Ureter (tissue), 1 donor: ENCODE results near the gene ROMO1. TPM values are rescaled to one million over a fixed set of nuclear protein-coding genes. Genes with fewer than 3 reads are reported as not detected.
"Not testable (repeated sequence)": the region's sequence is repeated elsewhere in the genome, so short reads cannot be mapped to it uniquely, and the experiment has no call there.

Source experiments
- DNase-seq: peaks from one replicate; pipeline ENCODE4 v3.0.0-alpha.2; 2020; ENCODE audit warnings: low spot score
- total RNA-seq: library from RNA; stranded (reverse); gene quantifications from one replicate; pipeline ENCODE4 v1.2.4, GENCODE V29; 2023
- donor health status: DM: yes; HTN: yes; CAD: no.

Gene ROMO1
- total RNA-seq, 1 donor from 2014 or later, result 97.1 TPM

DNA sequence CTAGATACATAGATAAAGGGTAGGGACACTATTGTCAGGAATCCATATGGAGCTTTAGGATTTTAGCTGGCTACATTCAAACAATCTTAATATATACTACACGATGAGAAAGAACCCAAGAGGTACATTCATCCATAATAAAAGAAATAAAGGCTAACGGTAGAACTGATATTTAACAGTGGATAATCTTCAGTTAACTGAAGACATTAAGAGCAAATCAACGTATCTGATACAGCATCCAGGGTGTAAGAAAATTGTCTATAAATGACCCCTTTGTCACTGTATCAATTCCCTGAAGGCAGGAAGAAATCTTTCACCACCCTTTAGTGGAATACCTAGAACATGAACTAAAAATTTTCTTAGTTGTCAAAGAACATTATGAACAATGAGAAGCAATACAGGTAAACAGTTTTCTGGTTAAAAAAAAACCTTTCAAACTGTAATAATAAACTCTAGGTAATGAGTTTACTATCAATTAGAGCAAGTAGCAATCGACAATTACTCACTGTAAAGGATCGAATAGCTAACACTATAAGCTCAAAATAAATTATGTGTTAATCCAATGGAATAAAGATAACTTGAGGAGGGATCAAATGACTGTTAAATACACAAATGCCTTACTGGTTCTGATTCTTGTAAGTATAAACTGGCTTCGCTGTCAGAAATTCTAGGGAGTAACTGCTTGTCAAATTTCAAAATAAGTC lies 11.8 kb downstream of the ROMO1 start:
- DNase-seq, result no peak

DNA sequence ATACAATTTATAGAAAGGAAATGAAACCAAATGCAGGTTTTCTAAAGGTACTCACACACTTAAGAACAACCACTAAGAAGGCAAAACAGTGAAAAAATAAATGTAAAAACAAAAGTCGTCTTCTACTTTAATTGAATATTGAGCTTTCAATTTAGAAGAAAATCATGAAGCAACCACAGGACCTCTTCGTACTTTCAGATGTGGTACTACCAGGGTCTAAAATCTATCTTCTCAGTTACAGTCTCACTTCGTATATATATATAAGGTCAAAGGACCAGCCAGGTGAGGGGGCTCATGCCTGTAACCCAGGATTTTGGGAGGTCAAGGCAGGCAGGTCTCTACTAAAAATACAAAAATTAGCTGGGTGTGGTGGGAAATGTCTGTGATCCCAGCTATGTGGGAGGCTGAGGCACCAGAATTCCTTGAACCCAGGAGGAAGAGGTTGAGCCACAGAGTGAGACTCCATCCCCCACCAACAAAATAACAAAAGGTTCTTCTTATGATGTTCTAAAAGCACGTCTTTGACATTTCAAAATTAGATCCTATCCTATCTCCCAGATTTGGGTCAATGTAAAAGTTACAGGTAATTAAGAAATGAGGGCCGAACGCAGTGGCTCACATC lies 12.5 kb downstream of the ROMO1 start:
- DNase-seq, result no peak

DNA sequence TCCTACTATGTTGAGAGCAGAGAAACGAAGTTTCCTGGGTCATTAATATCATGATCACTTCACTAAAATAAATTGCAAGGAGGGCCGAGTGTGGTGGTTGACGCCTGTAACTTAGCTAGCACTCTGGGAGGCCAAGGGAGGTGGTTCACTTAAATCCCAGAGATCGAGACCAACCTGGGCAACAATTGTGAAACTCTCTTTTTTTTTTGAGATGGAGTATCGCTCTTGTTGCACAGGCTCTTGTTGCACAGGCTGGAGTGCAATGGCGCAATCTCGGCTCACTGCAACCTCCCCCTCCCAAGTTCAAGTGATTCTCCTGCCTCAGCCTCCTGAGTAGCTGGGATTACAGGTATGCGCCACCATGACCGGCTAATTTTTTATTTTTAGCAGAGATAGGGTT lies 13.9 kb downstream of the ROMO1 start:
- not testable (repeated sequence) for DNase-seq

DNA sequence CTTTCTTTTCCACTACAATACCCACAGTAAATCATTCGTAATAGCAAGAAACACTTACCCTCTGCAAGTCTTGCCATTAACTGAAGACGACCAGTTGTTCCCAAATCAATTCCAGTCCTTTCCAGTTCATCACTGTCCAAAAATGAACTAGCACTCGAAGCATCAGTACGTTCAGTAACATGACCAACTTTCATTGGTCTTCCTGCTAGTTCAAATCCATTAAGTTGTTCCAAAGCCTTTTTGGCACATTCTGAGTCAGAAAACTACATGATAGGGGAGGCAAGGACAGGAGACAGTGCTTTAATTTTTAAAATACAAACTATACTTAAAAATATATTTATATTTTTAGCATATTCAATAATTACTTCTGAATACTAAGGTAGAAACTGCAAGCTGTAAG lies 14.9 kb downstream of the ROMO1 start:
- DNase-seq, result no peak

DNA sequence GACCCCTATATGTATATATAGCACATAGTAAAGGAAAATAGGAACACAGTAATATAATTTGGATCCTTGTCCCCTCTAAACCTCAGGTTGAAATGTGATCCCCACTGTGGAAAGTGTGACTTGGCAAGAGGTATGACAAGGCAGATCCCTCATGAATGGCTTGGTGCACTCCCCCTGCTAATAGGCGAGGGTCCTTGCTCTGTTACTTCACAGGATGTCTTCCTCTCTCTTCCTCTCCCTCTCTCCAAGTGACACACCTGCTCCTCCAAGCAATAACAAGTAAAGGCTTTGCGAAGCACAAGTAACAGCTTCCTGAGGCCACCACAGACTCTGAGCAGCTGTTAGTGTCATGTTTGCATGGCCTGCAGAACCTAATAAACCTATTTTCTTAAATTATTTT lies 16.4 kb downstream of the ROMO1 start:
- no peak for DNase-seq

DNA sequence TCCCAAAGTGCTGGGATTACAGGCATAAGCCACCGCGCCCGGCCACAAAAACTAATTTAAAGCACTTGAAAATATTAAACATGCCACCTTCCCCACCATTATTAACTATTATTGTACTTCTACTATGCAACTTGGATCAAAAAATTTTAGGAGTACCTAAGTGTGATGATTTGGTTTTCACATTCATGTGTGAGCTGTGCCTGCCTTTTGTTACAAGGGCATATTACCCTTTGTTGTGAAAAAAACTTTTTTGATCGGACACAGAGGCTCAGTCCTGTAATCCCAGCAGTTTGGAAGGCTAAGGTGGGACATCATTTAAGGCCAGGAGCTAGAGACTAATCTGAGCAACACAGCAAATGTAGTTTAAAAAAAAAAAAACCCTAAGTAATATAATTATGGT lies 17.1 kb downstream of the ROMO1 start:
- DNase-seq, result no peak

DNA sequence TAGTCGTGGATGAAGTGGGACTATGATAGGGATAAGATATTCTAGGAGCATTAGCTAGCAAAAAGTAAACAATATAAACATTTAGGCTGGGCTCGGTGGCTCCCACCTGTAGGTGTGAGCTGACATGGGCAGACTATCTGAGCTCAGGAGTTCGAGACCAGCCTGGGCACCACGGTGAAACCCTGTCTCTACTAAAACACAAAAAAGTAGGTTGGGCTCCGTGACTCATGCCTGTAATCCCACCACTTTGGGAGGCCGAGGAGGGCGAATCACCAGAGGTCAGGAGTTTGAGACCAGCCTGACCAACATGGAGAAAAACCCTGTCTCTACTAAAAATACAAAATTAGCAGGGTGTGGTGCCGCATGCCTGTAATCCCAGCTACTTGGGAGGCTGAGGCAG lies 19.1 kb downstream of the ROMO1 start:
- DNase-seq, result not testable (repeated sequence)

DNA sequence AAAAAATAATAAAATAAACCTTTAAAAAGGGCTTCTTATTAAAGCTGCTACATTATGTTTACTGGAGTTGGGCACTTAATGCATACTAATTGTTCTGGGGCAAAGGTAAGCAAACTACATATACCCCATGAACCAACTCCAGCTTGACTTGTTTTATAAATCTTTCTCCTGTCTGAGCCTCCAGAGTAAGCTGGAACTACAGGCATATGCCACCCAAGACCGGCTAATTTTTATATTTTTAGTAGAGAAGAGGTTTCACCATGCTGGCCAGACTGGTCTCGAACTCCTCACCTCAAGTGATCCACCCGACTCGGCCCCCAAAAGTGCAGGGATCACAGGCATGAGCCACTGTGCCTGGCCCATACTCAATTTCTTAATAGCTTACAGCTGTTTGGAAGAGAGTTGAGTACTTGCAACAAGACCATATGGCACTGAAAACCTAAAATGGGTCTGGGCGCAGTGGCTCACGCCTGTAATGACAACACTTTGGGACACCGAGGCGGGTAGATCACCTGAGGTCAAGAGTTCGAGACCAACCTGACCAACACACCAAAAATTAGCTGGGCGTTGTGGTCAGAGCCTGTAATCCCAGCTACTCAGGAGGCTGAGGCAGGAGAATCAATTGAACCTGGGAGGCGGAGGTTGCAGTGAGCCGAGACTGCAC lies 19.9 kb downstream of the ROMO1 start:
- DNase-seq, result no peak

DNA sequence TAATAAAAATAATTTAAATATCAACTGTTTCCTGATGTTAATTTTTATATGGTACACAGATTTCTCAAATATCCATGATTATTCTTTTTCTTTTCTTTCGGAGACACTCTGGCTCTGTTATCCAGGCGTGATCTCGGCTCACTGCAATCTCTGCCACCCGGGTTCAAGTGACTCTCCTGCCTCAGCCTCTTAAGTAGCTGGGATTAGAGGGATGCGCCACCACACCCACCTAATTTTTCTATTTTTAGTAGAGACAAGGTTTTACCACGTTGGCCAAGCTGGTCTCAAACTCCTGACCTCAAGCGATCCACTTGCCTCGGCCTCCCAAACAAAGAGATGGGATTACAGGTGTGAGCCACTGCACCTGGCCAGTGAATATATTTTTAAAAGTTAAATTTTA lies 20.5 kb downstream of the ROMO1 start:
- DNase-seq, result no peak

DNA sequence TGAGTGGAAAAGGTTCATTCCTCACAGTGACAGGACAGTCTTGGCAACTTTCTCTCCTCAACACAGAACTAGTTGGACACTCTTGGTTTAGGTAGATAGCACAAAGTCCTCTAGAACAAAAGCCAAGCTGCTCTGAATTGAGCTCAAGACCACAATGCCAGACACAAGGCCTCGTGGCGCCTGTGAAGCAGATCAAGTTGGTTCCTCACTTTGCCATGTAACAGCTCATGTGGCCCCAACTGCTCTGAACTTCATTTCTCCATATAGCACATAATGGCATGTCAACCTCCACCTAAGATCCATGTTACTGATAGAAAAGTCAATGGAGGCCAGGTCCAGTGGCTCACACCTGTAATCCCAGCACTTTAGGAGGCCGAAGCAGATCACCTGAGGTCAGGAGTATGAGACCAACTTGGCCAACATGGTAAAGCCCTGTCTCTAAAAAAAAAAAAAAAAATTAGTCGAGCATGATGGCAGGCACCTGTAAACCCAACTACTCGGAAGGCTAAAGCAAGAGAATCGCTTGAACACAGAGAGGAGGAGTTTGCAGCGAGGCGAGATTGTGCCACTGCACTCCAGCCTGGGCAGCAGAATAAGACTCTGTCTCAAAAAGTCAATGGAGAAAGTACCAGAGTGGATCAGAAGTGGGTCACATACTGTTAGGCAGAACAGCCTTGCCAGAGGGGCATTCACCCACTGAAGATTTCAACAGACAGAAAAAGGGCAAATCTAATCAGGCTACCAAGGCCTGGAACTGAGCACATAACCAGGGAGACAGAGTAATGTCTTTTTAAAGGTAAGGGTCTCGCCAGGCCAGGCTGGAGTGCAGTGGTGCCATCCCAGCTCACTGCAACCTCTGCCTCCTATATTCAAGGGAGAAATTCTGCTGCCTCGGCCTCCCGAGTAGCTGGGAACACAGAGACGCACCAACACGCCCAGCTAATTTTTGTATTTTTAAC lies 21.2 kb downstream of the ROMO1 start:
- no peak for DNase-seq

DNA sequence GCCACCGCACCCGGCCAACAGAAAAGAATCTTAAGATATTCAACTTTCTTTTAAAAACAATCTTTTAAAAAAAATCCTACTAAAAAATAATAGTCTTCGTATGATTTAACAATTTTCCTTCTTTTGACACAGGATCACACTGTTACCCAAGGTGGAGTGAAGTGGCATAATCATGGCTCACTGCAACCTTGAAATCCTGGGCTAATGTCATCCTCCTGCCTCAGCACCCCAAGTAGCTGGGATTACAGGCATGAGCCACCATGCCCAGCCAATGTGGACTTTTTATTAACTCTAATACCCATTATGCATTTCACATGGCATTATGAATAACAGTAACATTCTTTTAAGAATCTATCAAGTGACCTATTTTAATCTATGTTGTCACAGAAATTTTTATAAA lies 22.0 kb downstream of the ROMO1 start:
- no peak for DNase-seq

DNA sequence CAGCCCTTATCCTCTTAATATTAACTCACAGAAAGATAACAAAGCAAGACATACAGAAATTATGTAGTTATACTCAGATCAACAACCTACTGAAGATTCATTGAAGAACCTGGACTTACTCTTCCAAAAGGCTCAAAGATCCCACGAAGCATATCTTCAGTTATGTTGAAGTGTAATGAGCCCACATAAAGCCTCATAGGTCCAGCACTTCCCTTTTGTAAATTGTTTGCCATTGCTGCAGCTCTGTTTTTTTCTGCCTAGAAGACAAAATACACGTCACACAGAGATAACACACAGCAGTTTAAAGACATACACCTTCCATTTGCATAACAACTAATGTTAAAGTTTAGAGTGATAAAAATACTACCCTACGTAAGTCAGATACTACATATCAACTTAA lies 22.4 kb downstream of the ROMO1 start:
- DNase-seq, result no peak

DNA sequence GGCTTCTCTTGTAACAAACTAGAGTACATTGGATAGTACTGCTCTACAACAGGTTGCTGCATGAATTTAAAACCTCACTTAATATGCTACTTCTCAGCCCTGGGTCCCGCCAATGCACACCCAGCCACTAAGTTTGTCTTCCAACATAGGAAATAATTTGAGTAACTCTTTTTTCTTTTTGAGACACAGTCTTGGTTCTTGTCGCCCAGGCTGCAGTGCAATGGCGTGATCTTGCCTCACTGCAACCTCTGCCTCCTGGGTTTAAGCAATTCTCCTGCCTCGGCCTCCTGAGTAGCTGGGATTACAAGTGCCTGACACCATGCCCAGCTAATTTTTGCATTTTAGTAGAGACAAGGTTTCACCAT lies 24.1 kb downstream of the ROMO1 start:
- DNase-seq, result not testable (repeated sequence)

DNA sequence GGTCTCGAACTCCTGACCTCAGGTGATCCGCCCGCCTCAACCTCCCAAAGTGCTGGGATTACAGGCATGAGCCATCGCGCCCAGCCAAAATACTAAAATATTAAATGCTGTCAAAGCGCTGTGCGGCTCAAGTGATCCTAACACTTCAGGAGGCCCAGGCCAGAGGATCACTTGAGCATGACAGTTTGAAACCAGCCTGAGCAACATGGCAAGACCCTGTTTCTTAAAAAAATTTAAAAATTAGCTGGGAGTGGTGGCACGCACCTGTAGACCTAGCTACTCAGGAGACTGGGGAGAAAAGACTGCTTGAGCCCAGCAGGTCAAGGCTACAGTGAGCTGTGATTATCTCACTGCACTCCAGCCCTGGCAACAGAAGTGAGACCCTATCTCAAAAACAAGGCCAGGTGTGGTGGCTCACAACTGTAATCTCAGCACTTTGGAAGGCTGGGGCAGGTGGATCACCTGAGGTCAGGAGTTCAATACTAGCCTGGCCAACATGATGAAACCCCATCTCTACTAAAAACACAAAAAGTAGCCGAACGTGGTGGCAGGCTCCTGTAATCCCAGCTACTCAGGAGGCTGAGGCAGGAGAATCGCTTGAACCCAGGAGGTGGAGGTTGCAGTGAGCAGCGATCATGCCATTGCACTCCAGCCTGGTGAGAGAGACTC lies 24.6 kb downstream of the ROMO1 start:
- not testable (repeated sequence) for DNase-seq

DNA sequence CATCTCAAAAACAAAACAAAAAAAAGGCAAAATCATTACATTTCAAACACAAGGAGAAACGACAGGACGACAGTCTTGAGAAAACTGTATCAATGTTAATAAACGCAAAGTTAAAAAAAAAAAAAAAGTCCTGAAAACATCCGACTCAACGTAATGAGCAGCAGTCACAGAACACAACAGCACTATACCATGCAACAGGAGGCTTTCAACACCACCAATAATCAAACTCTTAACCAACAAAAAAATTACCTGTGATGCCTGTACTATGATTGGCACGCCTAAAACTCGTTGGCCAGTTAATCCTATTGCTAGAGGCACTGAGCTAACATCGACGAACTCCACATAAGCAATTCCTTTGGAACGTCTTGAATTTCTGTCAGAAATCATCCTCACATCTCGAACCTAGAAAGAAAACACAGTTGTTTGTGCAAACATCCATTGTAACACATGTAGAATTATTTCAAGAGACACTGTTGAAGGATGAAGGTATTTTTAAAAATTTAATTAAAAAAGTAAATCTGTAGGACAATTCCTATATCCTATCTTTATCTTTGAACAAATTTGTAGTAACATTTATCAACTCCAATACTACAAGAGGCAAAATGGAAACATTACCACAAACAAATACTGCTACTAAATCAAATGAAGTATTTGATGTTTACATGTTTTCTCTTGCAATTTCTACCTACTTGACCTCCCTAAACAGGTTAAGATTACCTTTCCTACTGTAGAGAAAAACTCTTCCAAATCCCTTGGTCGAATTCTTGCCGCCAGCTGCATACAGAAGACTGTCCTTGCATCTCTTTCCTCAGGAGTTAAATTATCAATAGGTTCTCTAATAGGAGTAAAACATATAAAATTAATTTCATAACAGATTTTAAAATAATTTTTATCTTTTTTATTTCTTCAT lies 25.4 kb downstream of the ROMO1 start:
- DNase-seq, result no peak

DNA sequence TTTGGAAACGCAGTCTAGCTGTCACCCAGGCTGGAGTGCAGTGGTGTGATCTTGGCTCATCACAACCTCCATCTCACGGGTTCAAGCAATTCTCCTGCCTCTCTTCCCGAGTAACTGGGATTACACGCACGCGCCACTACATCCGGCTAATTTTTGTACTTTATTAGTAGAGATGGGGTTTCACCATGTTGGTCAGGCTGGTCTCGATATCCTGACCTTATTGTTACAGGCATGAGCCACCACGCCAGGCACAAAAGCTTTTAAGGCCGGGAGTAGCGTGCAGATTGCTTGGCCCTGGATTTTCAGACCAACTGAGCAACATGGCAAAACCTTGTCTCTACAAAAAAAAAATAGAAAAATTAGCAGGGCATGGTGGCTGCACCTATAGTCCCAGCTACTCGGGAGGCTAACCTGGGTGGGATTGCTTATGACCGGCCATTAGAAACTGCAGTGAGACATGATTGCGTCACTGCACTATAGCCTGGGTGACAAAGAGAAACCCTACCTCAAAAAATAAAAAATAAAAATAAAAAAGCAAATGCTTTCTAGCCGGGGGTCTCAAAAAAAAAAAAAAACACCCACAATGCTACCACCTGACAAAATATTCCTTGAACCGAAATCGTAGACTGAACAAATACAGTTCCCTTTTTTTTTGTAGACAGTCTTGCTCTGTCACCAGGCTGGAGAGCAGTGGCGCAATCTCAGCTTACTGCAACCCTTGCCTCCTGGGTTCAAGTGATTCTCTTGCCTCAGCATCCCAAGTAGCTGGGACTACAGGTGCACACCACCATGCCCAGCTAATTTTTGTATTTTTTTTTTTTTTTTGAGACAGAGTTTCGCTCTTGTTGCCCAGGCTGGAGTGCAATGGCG lies 27.9 kb downstream of the ROMO1 start:
- DNase-seq, result no peak

DNA sequence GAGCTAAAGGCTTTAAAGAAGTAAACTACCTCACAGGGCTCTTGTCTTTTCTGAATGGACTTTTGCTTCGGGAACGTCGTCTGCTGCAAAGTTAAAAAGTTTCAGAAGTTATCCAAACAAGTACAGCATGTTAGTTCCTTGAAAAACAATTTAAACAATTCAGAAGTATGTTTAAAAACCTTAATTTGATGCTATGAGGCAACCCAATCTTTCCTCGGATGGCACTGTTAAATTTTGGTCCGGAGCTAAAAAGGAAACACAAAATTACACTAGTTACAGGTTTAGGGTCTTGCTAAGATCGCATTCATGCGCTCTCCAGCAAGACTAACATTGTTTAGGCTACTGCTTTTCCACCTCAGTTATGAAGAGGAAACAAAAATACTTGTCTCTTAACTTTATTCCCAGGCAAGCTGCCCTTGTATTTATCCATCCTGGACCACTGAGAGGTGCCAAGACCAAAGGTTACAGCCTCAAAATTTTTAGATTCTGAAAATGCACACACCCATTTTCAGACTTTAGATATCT lies 30.1 kb downstream of the ROMO1 start:
- no peak for DNase-seq

DNA sequence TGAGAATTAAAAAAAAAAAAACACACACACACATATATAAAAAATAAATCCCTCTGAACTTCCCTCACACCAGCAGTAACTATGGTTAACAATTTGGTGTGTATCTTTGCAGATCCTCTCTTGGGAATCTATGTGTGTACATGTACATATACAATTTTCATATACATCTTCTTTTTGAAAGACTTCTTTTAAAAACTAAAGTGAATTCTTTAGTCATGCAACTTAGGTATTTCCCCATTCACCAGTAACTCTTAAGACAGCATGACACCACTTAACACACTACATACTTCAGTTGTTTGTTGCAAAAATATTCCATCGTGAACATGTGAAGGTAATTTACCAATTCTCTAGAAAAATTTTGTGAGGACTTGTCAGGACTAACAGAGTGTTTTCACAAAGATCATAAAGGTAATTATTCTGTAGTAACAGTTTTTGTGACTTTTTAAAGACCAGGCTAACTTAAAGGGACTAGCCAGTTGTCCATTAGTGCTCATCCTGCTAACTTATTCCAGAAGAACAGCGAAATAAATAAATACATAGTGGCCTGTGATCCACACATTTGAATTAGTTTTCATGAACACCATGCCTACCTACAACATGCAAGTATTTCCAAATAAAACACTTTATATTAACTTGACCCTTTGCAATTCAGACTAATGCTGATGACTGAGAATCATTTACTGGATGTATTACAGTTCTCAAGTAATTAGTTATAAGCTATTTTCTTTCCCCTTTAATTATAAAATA lies 30.8 kb downstream of the ROMO1 start:
- DNase-seq, result no peak
